Measurements from ENCODE around the gene ADAMTS16.

Gene ADAMTS16

DNA sequence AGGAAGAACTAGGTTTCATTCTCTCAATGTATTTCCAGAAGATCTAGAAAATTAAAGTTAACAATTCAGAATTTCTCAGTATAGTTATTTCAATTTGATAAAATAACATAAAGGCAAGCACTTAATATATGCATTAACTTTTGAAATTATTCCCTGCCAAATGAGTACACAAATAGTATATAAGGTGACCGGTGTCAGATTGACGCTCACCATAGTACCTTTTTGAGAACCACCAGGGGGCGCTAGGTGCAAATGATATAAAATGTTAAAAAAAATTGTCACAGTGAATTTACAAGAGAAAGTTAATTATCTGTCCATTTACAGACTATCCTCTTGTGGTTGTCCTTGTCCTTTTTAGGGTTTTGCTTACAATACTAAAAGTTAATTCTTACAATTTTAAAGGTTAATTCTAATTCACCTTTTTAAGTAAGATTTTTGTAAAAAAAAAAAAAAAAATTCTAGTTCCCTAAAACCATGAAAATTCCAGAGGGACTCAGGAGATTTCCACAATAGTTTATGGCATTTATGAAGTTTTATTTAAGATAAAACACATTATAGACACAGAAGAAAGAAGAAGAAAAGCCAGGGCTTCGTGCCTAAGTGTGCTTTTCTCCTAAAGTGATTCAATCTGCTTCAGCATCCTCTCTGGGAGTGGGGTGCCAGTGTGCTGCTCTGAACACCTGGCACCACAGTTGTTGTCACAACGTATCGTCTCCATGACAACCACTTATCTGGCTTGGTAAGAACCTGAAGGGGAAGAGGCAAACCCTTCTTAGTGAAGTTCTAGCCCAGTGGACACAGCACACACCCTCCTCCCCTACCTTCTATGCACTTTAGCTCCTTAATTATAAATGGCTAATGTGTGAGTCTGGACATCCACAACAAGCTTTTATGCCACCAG is 1.7 kb downstream of the ADAMTS16 start:
- H3K4me2 ChIP-seq (ENCODE audit: low read length), result no peak overlapping the region
- H3K4me3 ChIP-seq (ENCODE audit: low read depth, low read length), result no peak overlapping the region
- no peak overlapping the region for H3K18ac ChIP-seq (ENCODE audit: low read length)
- H4K12ac ChIP-seq (ENCODE audit: low read depth, low read length), result no peak overlapping the region
- DNase-seq, result peak; percentile 25 to 89
- H4K8ac ChIP-seq (ENCODE audit: low read depth, low read length), result no peak overlapping the region
- peaks cover 5% of the 10 kb centered on the region for H3K79me1 ChIP-seq (ENCODE audit: low read length)
- peak overlapping the region; percentile 87 for H2AK5ac ChIP-seq (ENCODE audit: low read length)
- peak overlapping the region; percentile 55 for H4K91ac ChIP-seq (ENCODE audit: low read depth, low read length)
- no peak overlapping the region for H2AFZ ChIP-seq (ENCODE audit: insufficient read depth, low read length, poor library complexity)
- no CpG with 5 or more reads among the region's 6 CpGs for WGBS (ENCODE audit: extremely low coverage, insufficient coverage, insufficient read length)
- H3K4ac ChIP-seq (ENCODE audit: low read depth, low read length), result no peak overlapping the region
- no peak overlapping the region for H3K9ac ChIP-seq (ENCODE audit: low read length)
- no peaks in the 10 kb centered on the region for H3K36me3 ChIP-seq (ENCODE audit: control insufficient read depth in 1 of 2, insufficient read depth in 2 of 2, low read length in 2 of 2)
- no peak overlapping the region for H2BK120ac ChIP-seq (ENCODE audit: insufficient read depth, low read length, poor library complexity)
- H3K9me3 ChIP-seq (ENCODE audit: insufficient read depth, low read depth, low read length), result peaks cover 2% of the 10 kb centered on the region
- H3K4me1 ChIP-seq (ENCODE audit: control insufficient read depth in 1 of 2, insufficient read depth in 2 of 2, low read length in 2 of 2), result peaks cover 8 to 13% of the 10 kb centered on the region in 2 experiments
- H3K27me3 ChIP-seq (ENCODE audit: insufficient read depth, low read length), result peaks cover 22% of the 10 kb centered on the region
- peak overlapping the region; percentile 35 for H3K14ac ChIP-seq (ENCODE audit: low read length)
- peaks cover 2% of the 10 kb centered on the region for H3K79me2 ChIP-seq (ENCODE audit: control insufficient read depth, insufficient read depth, low read length, poor library complexity)
- no peak overlapping the region for H3K23ac ChIP-seq (ENCODE audit: low read length)
- H2BK5ac ChIP-seq (ENCODE audit: low read depth, low read length, poor library complexity), result no peak overlapping the region
- peak overlapping the region; percentile 83 for H2BK12ac ChIP-seq (ENCODE audit: low read length)
- no peak overlapping the region for H3K27ac ChIP-seq (ENCODE audit: low read depth, low read length)

GRCh38 chr5:5144441-5144840 is 4.3 kb downstream of the ADAMTS16 start:
- H3K9me3 ChIP-seq (ENCODE audit: insufficient read depth, low read depth, low read length), result no peaks in the 10 kb centered on the region
- peaks cover 2% of the 10 kb centered on the region for H3K79me2 ChIP-seq (ENCODE audit: control insufficient read depth, insufficient read depth, low read length, poor library complexity)
- H3K4ac ChIP-seq (ENCODE audit: low read depth, low read length), result no peak overlapping the region
- WGBS (ENCODE audit: extremely low coverage, insufficient coverage, insufficient read length), result no CpG with 5 or more reads among the region's 7 CpGs
- H3K18ac ChIP-seq (ENCODE audit: low read length), result no peak overlapping the region
- no peak overlapping the region for H2BK5ac ChIP-seq (ENCODE audit: low read depth, low read length, poor library complexity)
- H3K23ac ChIP-seq (ENCODE audit: low read length), result no peak overlapping the region
- H3K27me3 ChIP-seq (ENCODE audit: insufficient read depth, low read length), result peaks cover 17% of the 10 kb centered on the region
- H3K4me2 ChIP-seq (ENCODE audit: low read length), result no peak overlapping the region
- no peak overlapping the region for H2AK5ac ChIP-seq (ENCODE audit: low read length)
- H3K79me1 ChIP-seq (ENCODE audit: low read length), result peaks cover 5% of the 10 kb centered on the region
- H2BK12ac ChIP-seq (ENCODE audit: low read length), result no peak overlapping the region
- peaks cover 5 to 10% of the 10 kb centered on the region in 2 experiments for H3K4me1 ChIP-seq (ENCODE audit: control insufficient read depth in 1 of 2, insufficient read depth in 2 of 2, low read length in 2 of 2)
- H2AFZ ChIP-seq (ENCODE audit: insufficient read depth, low read length, poor library complexity), result no peak overlapping the region
- H3K4me3 ChIP-seq (ENCODE audit: low read depth, low read length), result no peak overlapping the region
- no peak for DNase-seq
- no peak overlapping the region for H3K27ac ChIP-seq (ENCODE audit: low read depth, low read length)
- H4K8ac ChIP-seq (ENCODE audit: low read depth, low read length), result no peak overlapping the region
- H2BK120ac ChIP-seq (ENCODE audit: insufficient read depth, low read length, poor library complexity), result no peak overlapping the region
- H3K14ac ChIP-seq (ENCODE audit: low read length), result no peak overlapping the region
- no peak overlapping the region for H4K91ac ChIP-seq (ENCODE audit: low read depth, low read length)
- no peak overlapping the region for H4K12ac ChIP-seq (ENCODE audit: low read depth, low read length)
- no peak overlapping the region for H3K9ac ChIP-seq (ENCODE audit: low read length)
- H3K36me3 ChIP-seq (ENCODE audit: control insufficient read depth in 1 of 2, insufficient read depth in 2 of 2, low read length in 2 of 2), result no peaks in the 10 kb centered on the region

GRCh38 chr5:5145651-5146529 is 5.8 kb downstream of the ADAMTS16 start:
- H2AK5ac ChIP-seq (ENCODE audit: low read length), result no peak overlapping the region
- H4K8ac ChIP-seq (ENCODE audit: low read depth, low read length), result no peak overlapping the region
- H2AFZ ChIP-seq (ENCODE audit: insufficient read depth, low read length, poor library complexity), result no peak overlapping the region
- no peaks in the 10 kb centered on the region for H3K79me2 ChIP-seq (ENCODE audit: control insufficient read depth, insufficient read depth, low read length, poor library complexity)
- H3K27me3 ChIP-seq (ENCODE audit: insufficient read depth, low read length), result peaks cover 5% of the 10 kb centered on the region
- no peak overlapping the region for H3K4me3 ChIP-seq (ENCODE audit: low read depth, low read length)
- peaks cover 4% of the 10 kb centered on the region for H3K9me3 ChIP-seq (ENCODE audit: insufficient read depth, low read depth, low read length)
- no peak overlapping the region for H3K27ac ChIP-seq (ENCODE audit: low read depth, low read length)
- no peak overlapping the region for H3K4ac ChIP-seq (ENCODE audit: low read depth, low read length)
- no peak overlapping the region for H3K14ac ChIP-seq (ENCODE audit: low read length)
- H3K18ac ChIP-seq (ENCODE audit: low read length), result no peak overlapping the region
- H3K4me2 ChIP-seq (ENCODE audit: low read length), result no peak overlapping the region
- no peak overlapping the region for H2BK120ac ChIP-seq (ENCODE audit: insufficient read depth, low read length, poor library complexity)
- peak; percentile 28 to 33 for DNase-seq
- H4K12ac ChIP-seq (ENCODE audit: low read depth, low read length), result no peak overlapping the region
- H3K79me1 ChIP-seq (ENCODE audit: low read length), result peaks cover 4% of the 10 kb centered on the region
- no peak overlapping the region for H3K9ac ChIP-seq (ENCODE audit: low read length)
- no peak overlapping the region for H3K23ac ChIP-seq (ENCODE audit: low read length)
- H4K91ac ChIP-seq (ENCODE audit: low read depth, low read length), result no peak overlapping the region
- no CpG with 5 or more reads among the region's 18 CpGs for WGBS (ENCODE audit: extremely low coverage, insufficient coverage, insufficient read length)
- H2BK12ac ChIP-seq (ENCODE audit: low read length), result no peak overlapping the region
- no peaks in the 10 kb centered on the region for H3K36me3 ChIP-seq (ENCODE audit: control insufficient read depth in 1 of 2, insufficient read depth in 2 of 2, low read length in 2 of 2)
- no peak overlapping the region for H2BK5ac ChIP-seq (ENCODE audit: low read depth, low read length, poor library complexity)
- no peaks in the 10 kb centered on the region for H3K4me1 ChIP-seq (ENCODE audit: control insufficient read depth in 1 of 2, insufficient read depth in 2 of 2, low read length in 2 of 2)

DNA sequence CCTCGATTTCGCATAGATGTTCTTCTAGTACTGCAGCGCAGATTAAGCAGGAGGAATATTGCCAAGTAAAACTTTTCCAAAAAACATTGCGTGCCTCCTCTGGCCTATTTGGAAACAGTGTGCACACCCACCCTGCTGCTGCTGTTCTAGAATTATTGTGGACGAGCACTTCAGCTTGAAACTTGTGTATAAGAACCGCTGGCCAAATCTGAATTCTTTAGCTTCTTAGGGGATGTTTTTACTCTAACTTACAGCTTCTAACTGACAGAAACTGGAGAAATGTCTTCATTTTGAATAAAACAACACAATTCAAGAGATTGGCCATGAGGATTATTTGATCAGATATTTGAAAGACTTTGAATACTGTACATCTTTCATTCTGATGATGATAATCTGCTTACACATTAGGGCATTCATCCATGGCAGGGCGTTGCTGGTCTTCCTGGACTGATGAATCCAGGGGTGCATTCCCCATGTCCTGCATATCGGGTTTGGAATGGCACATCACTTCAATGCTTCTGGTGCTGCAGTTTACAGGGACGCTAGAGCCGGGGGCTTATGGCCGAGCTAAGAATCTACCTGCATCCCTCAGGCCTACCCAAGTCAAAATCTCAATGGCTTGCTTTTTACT is 6.5 kb downstream of the ADAMTS16 start:
- DNase-seq, result no peak
- H4K12ac ChIP-seq (ENCODE audit: low read depth, low read length), result no peak overlapping the region
- no peak overlapping the region for H3K4me2 ChIP-seq (ENCODE audit: low read length)
- H3K27ac ChIP-seq (ENCODE audit: low read depth, low read length), result no peak overlapping the region
- H3K18ac ChIP-seq (ENCODE audit: low read length), result no peak overlapping the region
- no peak overlapping the region for H2AFZ ChIP-seq (ENCODE audit: insufficient read depth, low read length, poor library complexity)
- H2AK5ac ChIP-seq (ENCODE audit: low read length), result no peak overlapping the region
- H4K8ac ChIP-seq (ENCODE audit: low read depth, low read length), result no peak overlapping the region
- no CpG with 5 or more reads among the region's 11 CpGs for WGBS (ENCODE audit: extremely low coverage, insufficient coverage, insufficient read length)
- no peaks in the 10 kb centered on the region for H3K27me3 ChIP-seq (ENCODE audit: insufficient read depth, low read length)
- peaks cover 4% of the 10 kb centered on the region for H3K9me3 ChIP-seq (ENCODE audit: insufficient read depth, low read depth, low read length)
- H3K36me3 ChIP-seq (ENCODE audit: control insufficient read depth in 1 of 2, insufficient read depth in 2 of 2, low read length in 2 of 2), result no peaks in the 10 kb centered on the region
- H2BK120ac ChIP-seq (ENCODE audit: insufficient read depth, low read length, poor library complexity), result no peak overlapping the region
- H3K14ac ChIP-seq (ENCODE audit: low read length), result no peak overlapping the region
- H2BK5ac ChIP-seq (ENCODE audit: low read depth, low read length, poor library complexity), result no peak overlapping the region
- H4K91ac ChIP-seq (ENCODE audit: low read depth, low read length), result no peak overlapping the region
- H3K79me2 ChIP-seq (ENCODE audit: control insufficient read depth, insufficient read depth, low read length, poor library complexity), result no peaks in the 10 kb centered on the region
- no peak overlapping the region for H3K4me3 ChIP-seq (ENCODE audit: low read depth, low read length)
- peaks cover 4% of the 10 kb centered on the region for H3K79me1 ChIP-seq (ENCODE audit: low read length)
- H3K4ac ChIP-seq (ENCODE audit: low read depth, low read length), result no peak overlapping the region
- no peak overlapping the region for H3K9ac ChIP-seq (ENCODE audit: low read length)
- H3K4me1 ChIP-seq (ENCODE audit: control insufficient read depth in 1 of 2, insufficient read depth in 2 of 2, low read length in 2 of 2), result no peaks in the 10 kb centered on the region
- no peak overlapping the region for H3K23ac ChIP-seq (ENCODE audit: low read length)
- no peak overlapping the region for H2BK12ac ChIP-seq (ENCODE audit: low read length)

All from trophoblast cell (in vitro differentiated cells and primary cell).